Rectal smooth muscle tissue (tissue), 1 donor: ENCODE measurements around the gene KRAS.
"Not testable (repeated sequence)": the region's sequence is repeated elsewhere in the genome, so short reads cannot be mapped to it uniquely, and the experiment has no call there.

Experiments used
- H3K27ac ChIP-seq: one replicate; pipeline ENCODE4 v1.7.0; 2013; ENCODE audit warnings: low read depth, low read length, inconsistent platforms
- H3K27me3 ChIP-seq: one replicate; pipeline ENCODE4 v1.7.0; 2013; ENCODE audit warnings: low read length; ENCODE audit not compliant: control insufficient read depth, insufficient read depth
- H3K36me3 ChIP-seq: one replicate; pipeline ENCODE4 v1.7.0; 2013; ENCODE audit warnings: low read length; ENCODE audit not compliant: control insufficient read depth, insufficient read depth
- H3K4me1 ChIP-seq: one replicate; pipeline ENCODE4 v1.7.0; 2013; ENCODE audit warnings: low read length; ENCODE audit not compliant: control insufficient read depth, insufficient read depth
- H3K4me3 ChIP-seq: one replicate; pipeline ENCODE4 v1.7.0; 2013; ENCODE audit warnings: low read length
- H3K9ac ChIP-seq: one replicate; pipeline ENCODE4 v1.7.0; 2013; ENCODE audit warnings: low read length

Gene KRAS

DNA sequence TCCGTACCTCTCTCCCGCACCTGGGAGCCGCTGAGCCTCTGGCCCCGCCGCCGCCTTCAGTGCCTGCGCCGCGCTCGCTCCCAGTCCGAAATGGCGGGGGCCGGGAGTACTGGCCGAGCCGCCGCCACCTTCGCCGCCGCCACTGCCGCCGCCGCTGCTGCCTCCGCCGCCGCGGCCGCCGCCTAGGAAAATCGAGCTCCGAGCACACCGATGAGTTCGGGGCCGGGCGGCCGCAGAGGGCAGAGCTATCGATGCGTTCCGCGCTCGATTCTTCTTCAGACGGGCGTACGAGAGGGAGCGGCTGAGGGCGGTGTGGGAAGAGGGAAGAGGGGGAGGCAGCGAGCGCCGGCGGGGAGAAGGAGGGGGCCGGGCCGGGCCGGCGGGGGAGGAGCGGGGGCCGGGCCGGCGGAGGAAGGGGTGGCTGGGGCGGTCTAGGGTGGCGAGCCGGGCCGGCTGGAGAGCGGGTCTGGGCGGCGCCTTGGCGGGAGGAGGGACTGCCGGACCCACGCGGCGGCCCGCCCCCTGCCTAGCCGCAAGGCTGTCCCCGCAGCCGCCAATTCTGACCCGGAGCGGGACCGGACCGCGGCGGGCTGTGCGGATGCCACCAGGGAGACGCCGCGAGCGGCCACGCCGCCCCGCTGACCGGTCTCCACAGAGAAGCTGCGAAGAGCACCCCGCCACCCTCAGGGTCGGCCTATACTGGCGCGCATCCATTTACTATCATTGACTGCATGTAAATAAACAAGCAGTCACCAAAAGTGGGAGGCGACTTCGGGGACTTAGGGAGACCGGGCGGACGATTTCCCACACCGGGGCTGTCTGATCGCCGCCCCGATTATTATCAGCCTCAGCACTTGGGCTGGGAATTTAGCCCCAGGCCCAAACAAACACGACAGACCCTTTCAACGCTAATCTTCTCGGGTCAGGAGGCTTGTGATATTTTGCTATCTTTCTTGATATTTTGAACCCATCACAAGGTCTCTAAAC, at the start of gene KRAS:
KRAS (minus strand) TSS at position 186 of the 987 bp plus-strand sequence.
- Histone ChIP-seq H3K4me3 (peak within 1 kb of the TSS; percentile 92), H3K27me3 (no peaks in the 10 kb centered on the region), H3K9ac (peak within 1 kb of the TSS; percentile 85), H3K4me1 (peaks cover 8% of the 10 kb centered on the region), H3K36me3 (no peaks in the 10 kb centered on the region), H3K27ac (peak within 1 kb of the TSS; percentile 89)

DNA sequence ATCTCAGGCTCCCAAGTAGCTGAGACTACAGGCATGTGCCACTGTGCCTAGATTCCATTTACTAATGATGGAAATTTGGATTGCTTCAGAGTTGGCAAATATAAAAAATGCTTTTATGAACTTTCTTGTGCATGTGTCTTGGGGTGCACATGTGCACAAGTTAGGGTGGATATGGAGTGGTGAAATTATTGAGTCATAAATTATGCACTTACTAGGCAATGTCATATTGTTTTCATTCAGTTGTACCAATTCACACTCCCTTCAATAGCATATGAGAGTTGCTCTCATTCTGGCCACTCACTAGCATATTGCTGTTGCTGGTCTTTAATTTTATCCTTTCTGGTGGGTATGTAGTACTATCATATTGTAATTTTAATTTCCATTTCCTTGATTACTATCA, 45.7 kb upstream of the KRAS start:
- Histone ChIP-seq H3K27ac (no peak overlapping the region), H3K4me1 (no peaks in the 10 kb centered on the region), H3K4me3 (no peak overlapping the region), H3K9ac (no peak overlapping the region), H3K27me3 (no peaks in the 10 kb centered on the region), H3K36me3 (no peaks in the 10 kb centered on the region)

DNA sequence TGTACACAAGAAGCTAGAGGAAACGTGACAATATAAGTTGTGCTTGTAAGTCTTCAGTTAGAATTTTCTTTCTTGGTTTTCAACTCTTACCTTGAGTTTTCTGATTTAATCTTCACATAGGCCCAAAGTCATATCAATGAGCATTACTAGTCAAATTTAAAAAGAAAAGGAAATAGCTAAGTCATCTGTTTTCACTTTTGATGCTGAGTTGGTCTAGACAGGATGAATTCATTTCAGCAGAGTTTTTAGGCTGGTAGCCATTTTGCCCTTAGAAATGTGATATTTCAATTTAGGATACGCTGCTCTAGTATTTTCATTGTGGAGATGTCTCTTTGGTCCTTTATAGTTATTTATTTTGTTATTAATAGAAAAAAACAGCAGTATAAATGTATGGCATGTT, 44.6 kb upstream of the KRAS start:
- no peak overlapping the region for H3K9ac ChIP-seq
- H3K36me3 ChIP-seq, result no peaks in the 10 kb centered on the region
- H3K27me3 ChIP-seq, result no peaks in the 10 kb centered on the region
- no peak overlapping the region for H3K27ac ChIP-seq
- H3K4me1 ChIP-seq, result no peaks in the 10 kb centered on the region
- H3K4me3 ChIP-seq, result no peak overlapping the region

GRCh38 chr12:25293653-25294052, 42.9 kb upstream of the KRAS start:
- Histone ChIP-seq H3K4me3 (no peak overlapping the region), H3K9ac (no peak overlapping the region), H3K27me3 (no peaks in the 10 kb centered on the region), H3K4me1 (no peaks in the 10 kb centered on the region), H3K27ac (no peak overlapping the region), H3K36me3 (no peaks in the 10 kb centered on the region)

- H3K27ac ChIP-seq, result not testable (repeated sequence)
These were observed 42.1 kb upstream of the KRAS start for GRCh38 chr12:25292810-25293221.

GRCh38 chr12:25287610-25288009, 36.9 kb upstream of the KRAS start:
- no peak overlapping the region for H3K4me3 ChIP-seq
- no peaks in the 10 kb centered on the region for H3K27me3 ChIP-seq
- no peak overlapping the region for H3K27ac ChIP-seq
- H3K4me1 ChIP-seq, result peaks cover 3% of the 10 kb centered on the region
- no peak overlapping the region for H3K9ac ChIP-seq
- H3K36me3 ChIP-seq, result no peaks in the 10 kb centered on the region

More at GRCh38 chr12:25292810-25293221, 42.1 kb upstream of the KRAS start:
- H3K27me3 ChIP-seq, H3K4me1 ChIP-seq, H3K36me3 ChIP-seq, H3K9ac ChIP-seq, H3K4me3 ChIP-seq: not testable (repeated sequence)

DNA sequence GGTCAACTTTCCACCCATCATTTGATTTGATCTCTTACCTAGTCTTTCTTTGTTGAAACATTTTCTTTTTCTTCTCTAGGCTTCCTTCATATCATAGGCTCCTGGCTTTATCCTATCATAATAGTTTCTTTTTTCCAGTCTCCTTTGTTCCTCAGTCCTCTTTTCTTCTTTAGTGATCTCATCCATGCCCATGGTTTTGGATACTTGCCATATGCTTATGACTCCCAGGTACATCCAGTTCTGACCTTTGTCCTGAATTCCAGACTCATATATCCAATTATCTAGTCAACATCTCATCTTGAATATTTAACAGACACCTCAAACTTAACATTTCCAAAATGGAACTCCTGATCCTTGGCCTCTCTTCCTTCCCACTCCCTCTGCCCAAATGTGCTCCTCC, 36.1 kb upstream of the KRAS start:
- peaks cover 7% of the 10 kb centered on the region for H3K4me1 ChIP-seq
- no peaks in the 10 kb centered on the region for H3K27me3 ChIP-seq
- no peak overlapping the region for H3K4me3 ChIP-seq
- H3K9ac ChIP-seq, result no peak overlapping the region
- no peaks in the 10 kb centered on the region for H3K36me3 ChIP-seq
- no peak overlapping the region for H3K27ac ChIP-seq

GRCh38 chr12:25284024-25284423, 33.3 kb upstream of the KRAS start:
- no peak overlapping the region for H3K4me3 ChIP-seq
- H3K9ac ChIP-seq, result no peak overlapping the region
- peaks cover 7% of the 10 kb centered on the region for H3K4me1 ChIP-seq
- no peaks in the 10 kb centered on the region for H3K27me3 ChIP-seq
- no peaks in the 10 kb centered on the region for H3K36me3 ChIP-seq
- H3K27ac ChIP-seq, result peak overlapping the region; percentile 38

DNA sequence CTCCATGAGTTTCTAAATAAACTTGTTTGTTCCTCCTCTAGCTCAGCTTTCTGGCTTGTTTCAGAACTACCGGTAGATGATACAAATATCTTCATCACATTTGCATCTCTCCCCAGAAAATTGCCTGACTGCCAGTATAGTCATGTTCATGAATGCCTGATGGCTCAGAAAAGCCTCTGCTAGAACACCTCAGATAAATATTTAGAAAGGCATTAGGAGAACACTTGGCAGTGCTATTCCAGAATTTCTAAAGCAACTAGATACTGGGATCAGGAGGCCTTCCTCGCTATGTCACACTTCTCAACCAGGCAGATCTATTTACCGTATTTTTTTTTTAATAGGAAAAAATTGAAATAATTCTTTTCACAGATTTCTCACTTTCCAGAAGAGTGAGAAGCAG, 32.3 kb upstream of the KRAS start:
- no peak overlapping the region for H3K4me3 ChIP-seq
- peak overlapping the region; percentile 38 for H3K27ac ChIP-seq

GRCh38 chr12:25280082-25280481, 29.4 kb upstream of the KRAS start:
- Histone ChIP-seq H3K27ac (no peak overlapping the region), H3K27me3 (no peaks in the 10 kb centered on the region), H3K9ac (no peak overlapping the region), H3K36me3 (no peaks in the 10 kb centered on the region), H3K4me1 (peaks cover 11% of the 10 kb centered on the region), H3K4me3 (no peak overlapping the region)

More for the DNA sequence above, 32.3 kb upstream of the KRAS start:
- Histone ChIP-seq H3K4me1 (peaks cover 7% of the 10 kb centered on the region), H3K36me3 (no peaks in the 10 kb centered on the region), H3K9ac (no peak overlapping the region), H3K27me3 (no peaks in the 10 kb centered on the region)

- H3K9ac ChIP-seq, result no peak overlapping the region
- H3K4me3 ChIP-seq, result no peak overlapping the region
- no peaks in the 10 kb centered on the region for H3K27me3 ChIP-seq
- no peaks in the 10 kb centered on the region for H3K36me3 ChIP-seq
- H3K4me1 ChIP-seq, result peaks cover 11% of the 10 kb centered on the region
- H3K27ac ChIP-seq, result no peak overlapping the region
These were observed 27.5 kb upstream of the KRAS start for GRCh38 chr12:25278269-25278668.

DNA sequence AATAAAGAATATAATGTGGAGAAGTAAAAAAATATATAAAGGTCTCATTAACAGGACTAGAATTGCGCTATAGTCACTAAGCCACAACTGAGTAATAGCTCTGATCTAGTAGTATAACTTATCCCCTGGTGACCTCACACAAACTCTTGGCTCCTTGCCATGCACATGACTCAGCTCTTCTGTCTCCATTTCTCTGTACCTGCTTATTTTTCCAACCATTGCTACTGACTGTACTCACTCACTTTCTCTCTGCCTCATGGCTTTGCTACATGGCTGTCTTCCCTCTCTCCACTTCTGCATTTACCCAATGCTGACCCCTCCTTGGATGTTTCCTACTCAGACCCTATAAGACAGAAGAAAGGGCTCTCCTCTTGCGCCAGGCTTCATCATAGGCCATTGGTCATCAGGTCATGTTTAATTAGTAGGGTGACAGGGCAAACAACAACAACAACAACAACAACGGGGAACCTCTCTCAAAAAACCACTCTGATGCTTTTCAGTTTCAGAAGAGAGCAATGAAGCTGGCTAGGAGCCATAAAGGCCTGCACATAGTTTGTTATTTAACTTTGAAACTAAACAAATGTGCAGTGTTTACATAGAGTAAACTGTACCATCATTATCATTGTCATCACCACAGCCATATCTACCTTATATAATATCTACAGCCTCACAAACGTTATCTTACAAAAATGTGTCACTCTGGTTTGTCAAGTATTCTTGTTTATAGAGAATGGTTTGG, 25.6 kb upstream of the KRAS start:
- no peaks in the 10 kb centered on the region for H3K36me3 ChIP-seq
- peak overlapping the region; percentile 58 for H3K27ac ChIP-seq
- no peaks in the 10 kb centered on the region for H3K27me3 ChIP-seq
- peaks cover 4% of the 10 kb centered on the region for H3K4me1 ChIP-seq
- H3K4me3 ChIP-seq, result no peak overlapping the region
- H3K9ac ChIP-seq, result no peak overlapping the region
